Endothelial cell (in vitro differentiated cells): Measurements from ENCODE around the gene TEAD1. TPM values are rescaled to one million over a fixed set of nuclear protein-coding genes. Genes with fewer than 3 reads are reported as not detected.

Source experiments
- DNase-seq: peaks from one replicate; pipeline ENCODE4 v3.0.0; 2021; ENCODE audit warnings: low spot score
- H3K27ac Mint-ChIP-seq: one replicate; pipeline ENCODE4 v1.8.0; 2021; ENCODE audit warnings: mixed read lengths, inconsistent platforms; ENCODE audit not compliant: unreplicated experiment
- H3K27me3 Mint-ChIP-seq: one replicate; pipeline ENCODE4 v1.8.0; 2021; ENCODE audit warnings: mild to moderate bottlenecking, moderate library complexity, mixed read lengths, inconsistent platforms; ENCODE audit not compliant: unreplicated experiment
- H3K36me3 Mint-ChIP-seq: one replicate; pipeline ENCODE4 v1.8.0; 2021; ENCODE audit warnings: mild to moderate bottlenecking, low read depth, mixed read lengths, inconsistent platforms; ENCODE audit not compliant: unreplicated experiment
- H3K4me1 Mint-ChIP-seq: one replicate; pipeline ENCODE4 v1.8.0; 2021; ENCODE audit warnings: mild to moderate bottlenecking, mixed read lengths, inconsistent platforms; ENCODE audit not compliant: unreplicated experiment
- H3K4me3 Mint-ChIP-seq: one replicate; pipeline ENCODE4 v1.8.0; 2021; ENCODE audit warnings: mild to moderate bottlenecking, mixed read lengths, inconsistent platforms; ENCODE audit not compliant: unreplicated experiment
- H3K9me3 Mint-ChIP-seq: one replicate; pipeline ENCODE4 v1.8.0; 2021; ENCODE audit warnings: mixed read lengths, inconsistent platforms; ENCODE audit not compliant: unreplicated experiment
- CTCF ChIP-seq: fragments of 200-600 bp; sonication (generic); IDR thresholded peaks from one replicate; pipeline ENCODE4 v1.5.0; 2021; ENCODE audit warnings: antibody characterized with exemption; ENCODE audit not compliant: unreplicated experiment
- total RNA-seq: library from RNA; stranded (reverse); fragmentation: NEBNext Ultra II Directional; extraction: Animal tissue kit (Norgen Biotek cat#: 25700); gene quantifications from one replicate; pipeline ENCODE4 v1.2.1, GENCODE V29; 2021; ENCODE audit not compliant: unreplicated experiment

TEAD1 gene
- total RNA-seq, 1 donor from 2014 or later, result 54.4 TPM

- peaks cover 4% of the 10 kb centered on the region for H3K36me3 Mint-ChIP-seq
- no peak for TF ChIP-seq CTCF
- peaks cover 2% of the 10 kb centered on the region for H3K27me3 Mint-ChIP-seq
- DNase-seq, result no peak
- no peaks in the 10 kb centered on the region for H3K4me1 Mint-ChIP-seq
- H3K4me3 Mint-ChIP-seq, result no peak overlapping the region
- no peaks in the 10 kb centered on the region for H3K9me3 Mint-ChIP-seq
- H3K27ac Mint-ChIP-seq, result no peak overlapping the region
These were observed 9.8 kb upstream of the TEAD1 start for GRCh38 chr11:12664385-12664784.

- TF ChIP-seq CTCF, result no peak
- no peak overlapping the region for H3K4me3 Mint-ChIP-seq
These were observed 7.3 kb upstream of the TEAD1 start for GRCh38 chr11:12666915-12667314.

GRCh38 chr11:12667646-12668045, 6.6 kb upstream of the TEAD1 start:
- no peak for TF ChIP-seq CTCF
- peaks cover 4% of the 10 kb centered on the region for H3K36me3 Mint-ChIP-seq
- no peaks in the 10 kb centered on the region for H3K4me1 Mint-ChIP-seq
- no peak overlapping the region for H3K4me3 Mint-ChIP-seq
- DNase-seq, result no peak
- H3K9me3 Mint-ChIP-seq, result no peaks in the 10 kb centered on the region
- no peak overlapping the region for H3K27ac Mint-ChIP-seq
- H3K27me3 Mint-ChIP-seq, result peaks cover 2% of the 10 kb centered on the region

More at GRCh38 chr11:12666915-12667314, 7.3 kb upstream of the TEAD1 start:
- no peak for DNase-seq
- Mint-ChIP-seq H3K9me3 (no peaks in the 10 kb centered on the region), H3K27ac (no peak overlapping the region), H3K4me1 (no peaks in the 10 kb centered on the region), H3K36me3 (peaks cover 4% of the 10 kb centered on the region), H3K27me3 (peaks cover 2% of the 10 kb centered on the region)

- Mint-ChIP-seq H3K9me3 (no peaks in the 10 kb centered on the region), H3K4me3 (no peak overlapping the region), H3K36me3 (peaks cover 4% of the 10 kb centered on the region), H3K27me3 (peaks cover 2% of the 10 kb centered on the region), H3K4me1 (no peaks in the 10 kb centered on the region), H3K27ac (no peak overlapping the region)
- TF ChIP-seq CTCF, result no peak
- no peak for DNase-seq
These were observed 6.1 kb upstream of the TEAD1 start for GRCh38 chr11:12668166-12668565.

GRCh38 chr11:12669930-12670329, 4.3 kb upstream of the TEAD1 start:
- no peak overlapping the region for H3K4me3 Mint-ChIP-seq
- no peaks in the 10 kb centered on the region for H3K9me3 Mint-ChIP-seq
- no peak for DNase-seq
- H3K4me1 Mint-ChIP-seq, result peaks cover 4% of the 10 kb centered on the region
- H3K27me3 Mint-ChIP-seq, result peaks cover 5% of the 10 kb centered on the region
- no peak for TF ChIP-seq CTCF
- peaks cover 4% of the 10 kb centered on the region for H3K36me3 Mint-ChIP-seq
- no peak overlapping the region for H3K27ac Mint-ChIP-seq
